Measurements from ENCODE around the gene ATP13A3.

ATP13A3 gene

GRCh38 chr3:194396539-194396858 lies 90.3 kb downstream of the ATP13A3 start:
- Histone ChIP-seq H3K9me2 (ENCODE audit: low read depth, low read length) (no peaks in the 10 kb centered on the region), H3K4me2 (ENCODE audit: low read length) (peak overlapping the region; percentile 8; the same call in 1 of the 2 replicates), H3K9ac (ENCODE audit: low read length) (no peak overlapping the region), H3K79me2 (ENCODE audit: insufficient read depth, low read length) (no peaks in the 10 kb centered on the region), H3K9me3 (ENCODE audit: low read length) (no peaks in the 10 kb centered on the region), H3K27me3 (ENCODE audit: insufficient read depth, low read length) (peaks cover 6% of the 10 kb centered on the region; the same call in 1 of the 2 replicates), H3F3A (ENCODE audit: insufficient read depth, low read length) (no peaks in the 10 kb centered on the region), H3K36me3 (ENCODE audit: insufficient read depth, low read length) (no peaks in the 10 kb centered on the region), H3K27ac (ENCODE audit: low read depth, low read length, poor library complexity, severe bottlenecking) (no peak overlapping the region), H4K20me1 (ENCODE audit: insufficient read depth, low read length) (no peaks in the 10 kb centered on the region), H2AFZ (ENCODE audit: low read length) (no peak overlapping the region), H3K4me3 (ENCODE audit: low read depth, low read length, poor library complexity, severe bottlenecking) (no peak overlapping the region), H3K4me1 (ENCODE audit: insufficient read depth, low read length, severe bottlenecking) (peaks cover 10% of the 10 kb centered on the region)
- TF ChIP-seq CTCF (IDR thresholded peaks at IDR 0.05; ENCODE audit: low read length) (no peak), EZH2 (IDR thresholded peaks at IDR 0.05; ENCODE audit: borderline replicate concordance, low read length) (no peak)

DNA sequence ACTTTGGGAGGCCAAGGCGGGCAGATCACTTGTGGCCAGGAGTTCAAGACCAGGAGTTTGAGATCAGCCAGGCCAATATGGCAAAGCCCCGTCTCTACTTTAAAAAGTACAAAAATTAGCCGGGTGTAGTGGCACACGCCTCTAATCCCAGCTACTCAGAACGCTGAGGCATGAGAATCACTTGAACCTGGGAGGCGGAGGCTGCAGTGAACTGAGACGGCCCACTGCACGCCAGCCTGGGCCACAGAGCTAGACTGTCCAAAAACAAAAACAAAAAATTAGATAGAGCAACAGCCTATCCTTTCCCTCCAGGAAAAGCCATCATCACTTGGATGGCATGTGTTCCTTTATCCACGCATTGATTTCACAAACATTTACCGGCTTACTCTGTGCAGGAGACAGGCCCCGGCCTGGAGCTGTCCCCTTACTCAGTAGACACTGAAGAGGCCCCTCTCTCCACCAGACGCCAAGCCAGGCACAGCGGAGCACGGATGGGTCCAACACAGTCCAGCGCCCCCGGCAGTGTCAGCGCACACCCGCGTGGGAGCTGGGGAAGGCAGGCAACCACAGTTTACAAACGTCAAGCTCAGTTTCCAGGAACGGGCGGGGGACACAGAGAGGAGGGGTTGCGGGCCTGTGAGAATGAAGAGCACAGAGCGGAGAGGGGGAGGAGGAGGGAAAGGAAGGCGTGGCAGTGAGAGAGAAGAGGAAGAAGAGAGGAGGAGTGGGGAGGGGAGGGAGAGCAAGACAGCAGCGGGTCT lies 90.8 kb downstream of the ATP13A3 start:
- Histone ChIP-seq H3K36me3 (ENCODE audit: insufficient read depth, low read length) (peaks cover 1% of the 10 kb centered on the region; the same call in 1 of the 2 replicates), H3K79me2 (ENCODE audit: insufficient read depth, low read length) (no peaks in the 10 kb centered on the region), H3K9me2 (ENCODE audit: low read depth, low read length) (no peaks in the 10 kb centered on the region), H3F3A (ENCODE audit: insufficient read depth, low read length) (no peaks in the 10 kb centered on the region), H3K4me2 (ENCODE audit: low read length) (peak overlapping the region; percentile 8; the same call in 1 of the 2 replicates), H4K20me1 (ENCODE audit: insufficient read depth, low read length) (no peaks in the 10 kb centered on the region), H2AFZ (ENCODE audit: low read length) (no peak overlapping the region), H3K4me1 (ENCODE audit: insufficient read depth, low read length, severe bottlenecking) (peaks cover 10% of the 10 kb centered on the region), H3K27me3 (ENCODE audit: insufficient read depth, low read length) (peaks cover 6% of the 10 kb centered on the region; the same call in 1 of the 2 replicates), H3K27ac (ENCODE audit: low read depth, low read length, poor library complexity, severe bottlenecking) (no peak overlapping the region), H3K4me3 (ENCODE audit: low read depth, low read length, poor library complexity, severe bottlenecking) (no peak overlapping the region), H3K9ac (ENCODE audit: low read length) (no peak overlapping the region), H3K9me3 (ENCODE audit: low read length) (peaks cover 5% of the 10 kb centered on the region)
- TF ChIP-seq EZH2 (IDR thresholded peaks at IDR 0.05; ENCODE audit: borderline replicate concordance, low read length) = no peak
- no peak for TF ChIP-seq CTCF (IDR thresholded peaks at IDR 0.05; ENCODE audit: low read length)

GRCh38 chr3:194395212-194395611 lies 91.6 kb downstream of the ATP13A3 start:
- no peak overlapping the region for H3K27ac ChIP-seq (ENCODE audit: low read depth, low read length, poor library complexity, severe bottlenecking)

More at GRCh38 chr3:194395212-194395611, 91.6 kb downstream of the ATP13A3 start:
- no peak for TF ChIP-seq EZH2 (IDR thresholded peaks at IDR 0.05; ENCODE audit: borderline replicate concordance, low read length)
- TF ChIP-seq CTCF (IDR thresholded peaks at IDR 0.05; ENCODE audit: low read length) = no peak
- Histone ChIP-seq H3K9me2 (ENCODE audit: low read depth, low read length) (no peaks in the 10 kb centered on the region), H3K9me3 (ENCODE audit: low read length) (peaks cover 12% of the 10 kb centered on the region), H3K4me2 (ENCODE audit: low read length) (no peak overlapping the region), H3K27me3 (ENCODE audit: insufficient read depth, low read length) (peaks cover 8% of the 10 kb centered on the region; the same call in 1 of the 2 replicates), H3K4me3 (ENCODE audit: low read depth, low read length, poor library complexity, severe bottlenecking) (no peak overlapping the region), H3K79me2 (ENCODE audit: insufficient read depth, low read length) (no peaks in the 10 kb centered on the region), H3K9ac (ENCODE audit: low read length) (no peak overlapping the region), H4K20me1 (ENCODE audit: insufficient read depth, low read length) (no peaks in the 10 kb centered on the region), H3F3A (ENCODE audit: insufficient read depth, low read length) (no peaks in the 10 kb centered on the region), H3K36me3 (ENCODE audit: insufficient read depth, low read length) (peaks cover 4% of the 10 kb centered on the region; the same call in 1 of the 2 replicates), H2AFZ (ENCODE audit: low read length) (no peak overlapping the region), H3K4me1 (ENCODE audit: insufficient read depth, low read length, severe bottlenecking) (peaks cover 8% of the 10 kb centered on the region)
